Vagina (tissue), 2 donors: Measurements from ENCODE around the gene NUDT8.

ENCODE experiments used
- CTCF ChIP-seq, 3 experiments: fragments of 450-650 bp in 2 of 3; fragments of 200-600 bp in 1 of 3; sonication (generic) in 1 of 3; IDR thresholded peaks; one replicate each; pipeline ENCODE4 v1.5.1; 2017 to 2019; ENCODE audit warnings: antibody characterized with exemption in 3 of 3, mild to moderate bottlenecking in 2 of 3, moderate library complexity in 2 of 3
- POLR2A ChIP-seq, 2 donors: fragments of 450-650 bp; IDR thresholded peaks; one replicate each; pipeline ENCODE4 v1.6.1; 2017; ENCODE audit warnings: antibody characterized with exemption in 2 of 2, mild to moderate bottlenecking in 2 of 2, moderate library complexity in 2 of 2
- POLR2AphosphoS5 ChIP-seq, 2 donors: sonication (generic); formaldehyde crosslinking; IDR thresholded peaks; one replicate each; pipeline ENCODE4 v1.9.0; 2017; ENCODE audit warnings: antibody characterized with exemption in 2 of 2, mild to moderate bottlenecking in 2 of 2, low read depth in 1 of 2; ENCODE audit not compliant: insufficient read depth in 1 of 2

- TF ChIP-seq CTCF (IDR thresholded peaks at IDR 0.05) (no peak), POLR2A (IDR thresholded peaks at IDR 0.05) (no peak), POLR2AphosphoS5 (IDR thresholded peaks at IDR 0.05; ENCODE audit: insufficient read depth in 1 of 2, low read depth in 1 of 2) (no peak)
Observed at GRCh38 chr11:67646535-67647336, 17.0 kb upstream of the NUDT8 start.
